Kidney (tissue), 14 donors: ENCODE measurements around the gene NR1H2. TPM values are rescaled to one million over a fixed set of nuclear protein-coding genes. Genes with fewer than 3 reads are reported as not detected.
"Not testable (repeated sequence)": the region's sequence is repeated elsewhere in the genome, so short reads cannot be mapped to it uniquely, and the experiment has no call there.

Experiments
- DNase-seq, 5 donors: peaks; one replicate each; pipeline ENCODE4 v3.0.0-alpha.2; 2013 to 2020
- FAIRE-seq: peaks from 2 replicates; lab custom pipeline; 2012; peaks lifted over from hg19 to GRCh38; lab: Jason Lieb, UNC
- H3K27ac ChIP-seq, 2 donors: one replicate each; pipeline ENCODE4 v1.7.0; 2013; ENCODE audit warnings: low read depth in 2 of 2, low read length in 2 of 2, inconsistent platforms in 1 of 2
- H3K27me3 ChIP-seq: one replicate; pipeline ENCODE4 v1.7.1; 2013; ENCODE audit warnings: low read length, inconsistent platforms; ENCODE audit not compliant: control insufficient read depth, insufficient read depth
- H3K36me3 ChIP-seq, 3 donors: one replicate each; pipeline versions ENCODE4 v1.7.0 to v1.7.1; 2013; ENCODE audit warnings: low read length in 3 of 3, control low read depth in 1 of 3, inconsistent platforms in 1 of 3; ENCODE audit not compliant: insufficient read depth in 3 of 3, control insufficient read depth in 2 of 3
- H3K4me1 ChIP-seq, 3 donors: one replicate each; pipeline versions ENCODE4 v1.7.0 to v1.7.1; 2013; ENCODE audit warnings: low read length in 3 of 3, inconsistent platforms in 1 of 3, low read depth in 1 of 3; ENCODE audit not compliant: control insufficient read depth in 2 of 3, insufficient read depth in 2 of 3
- H3K4me3 ChIP-seq, 3 donors: one replicate each; pipeline versions ENCODE4 v1.7.0 to v1.8.1; 2013; ENCODE audit warnings: low read length in 3 of 3, control low read depth in 1 of 3, inconsistent platforms in 1 of 3
- H3K9ac ChIP-seq, 3 donors: one replicate each; pipeline versions ENCODE4 v1.7.0 to v1.7.1; 2013; ENCODE audit warnings: low read length in 3 of 3, control low read depth in 1 of 3, inconsistent platforms in 1 of 3
- H3K9me3 ChIP-seq, 3 donors: one replicate each; pipeline versions ENCODE4 v1.7.0 to v1.7.1; 2013; ENCODE audit warnings: low read length in 3 of 3, control low read depth in 1 of 3, inconsistent platforms in 1 of 3; ENCODE audit not compliant: control insufficient read depth in 2 of 3, insufficient read depth in 1 of 3
- CTCF ChIP-seq: IDR thresholded peaks from 3 replicates; pipeline ENCODE4 v1.5.1; 2012; ENCODE audit warnings: mild to moderate bottlenecking, moderate library complexity, borderline replicate concordance; ENCODE audit not compliant: insufficient read depth; ENCODE audit errors: extremely low read depth
- intact Hi-C: fragments of 100-400 bp; cut with DNase I; formaldehyde crosslinking; loops from one replicate; pipeline ENCODE4 v1.11.1; 2022
- polyA plus RNA-seq: library from polyadenylated mRNA; stranded (reverse); fragments of 350-450 nt; fragmentation: Illumina TruSeq; extraction: RNeasy Lipid Tissue Mini Kit (QIAGEN cat#74804); gene quantifications from one replicate; pipeline ENCODE4 v1.2.3, GENCODE V29; 2014; ENCODE audit warnings: low read depth, low replicate concordance; ENCODE audit not compliant: insufficient read depth
- total RNA-seq: library from RNA; stranded (reverse); fragmentation: NEBNext Ultra II Directional; extraction: Animal tissue kit (Norgen Biotek cat#: 25700); gene quantifications from one replicate; pipeline ENCODE4 v1.2.1, GENCODE V29; 2021
- donor health status: control.
- donor health status: control.
- donor health status: control.
- donor health status: control.
- donor health status: control.
- donor health status: DM: yes; HTN: yes; CAD: no.
- donor health status: Normal renal cell carcinoma (clear cell type).

Gene NR1H2
- total and polyA plus RNA-seq, 2 donors from 2014 or later: 59.7 to 80.4 TPM

GRCh38 chr19:50329146-50329925 lies 46.9 kb upstream of the NR1H2 start, which contains the start of gene KCNC3:
Gene KCNC3 (minus strand): TSS chr19:50329377. CDS start chr19:50329082, 295 bp downstream.
- Histone ChIP-seq H3K4me3 (peak within 1 kb of the TSS; percentile 74 to 81 (median 79)), H3K27me3 (peaks cover 9% of the 10 kb centered on the region), H3K4me1 (peaks cover 0 to 31% (median 0%) of the 10 kb centered on the region in 3 donors), H3K27ac (peak within 1 kb of the TSS; percentile 70 to 84), H3K9me3 (no peaks in the 10 kb centered on the region), H3K36me3 (no peaks in the 10 kb centered on the region), H3K9ac (peak within 1 kb of the TSS in 1 of 3 donors; percentile 35)
- intact Hi-C loops: no loop called here
- FAIRE-seq: peak; percentile 97
- no peak for TF ChIP-seq CTCF
- DNase-seq: peak; percentile 100

GRCh38 chr19:50329926-50330294 lies 46.3 kb upstream of the NR1H2 start:
- peaks cover 0 to 31% (median 0%) of the 10 kb centered on the region in 3 donors for H3K4me1 ChIP-seq
- peak in 1 of 5 donors; percentile 79 for DNase-seq
- intact Hi-C loops, FAIRE-seq, H3K9me3 ChIP-seq, H3K36me3 ChIP-seq, H3K27me3 ChIP-seq: not testable (repeated sequence)
- peak overlapping the region in 1 of 3 donors; percentile 23 for H3K9ac ChIP-seq
- H3K4me3 ChIP-seq: peak overlapping the region; percentile 74 to 81 (median 79)
- H3K27ac ChIP-seq: peak overlapping the region; percentile 70 to 77

DNA sequence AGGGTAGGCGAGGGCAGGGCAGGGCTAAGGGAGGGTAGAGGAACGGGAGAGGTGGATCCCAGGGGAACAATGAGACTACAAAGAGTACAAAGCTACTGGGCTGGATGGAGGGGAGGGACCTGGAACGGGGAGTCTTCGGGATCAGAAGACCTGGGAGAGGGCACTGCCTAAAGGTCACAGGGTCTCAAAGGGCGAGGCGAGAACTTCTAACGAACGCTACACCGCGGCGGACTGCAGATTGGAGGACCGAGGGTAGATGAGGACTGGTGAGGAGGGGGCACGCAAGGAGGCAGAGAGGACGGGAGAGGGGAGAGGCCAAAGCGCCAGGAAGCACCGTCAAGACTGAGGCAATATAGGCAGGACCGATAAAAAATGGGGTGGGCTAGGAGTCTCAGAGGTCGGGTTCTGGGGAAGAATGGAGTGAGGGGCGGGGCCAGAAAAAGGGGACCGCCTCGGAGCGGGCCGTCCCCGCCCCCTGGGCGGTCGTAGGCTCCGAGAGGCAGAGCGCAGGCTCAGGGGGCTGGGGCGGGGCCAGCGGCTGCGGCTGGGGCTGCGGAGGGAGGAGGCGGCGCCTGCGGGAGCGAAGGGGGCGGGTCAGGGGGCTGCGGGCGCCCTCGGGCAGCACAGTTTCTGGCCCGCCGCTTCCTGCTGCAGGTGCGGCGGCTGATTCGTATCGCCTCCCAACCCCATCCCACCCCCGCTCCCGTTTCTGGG lies 45.7 kb upstream of the NR1H2 start:
- Histone ChIP-seq H3K9ac (peak overlapping the region; percentile 35 to 91 (median 55)), H3K9me3 (no peaks in the 10 kb centered on the region), H3K36me3 (no peaks in the 10 kb centered on the region), H3K27me3 (peaks cover 9% of the 10 kb centered on the region), H3K4me3 (peak overlapping the region; percentile 63 to 81 (median 79)), H3K27ac (peak overlapping the region; percentile 84 to 89), H3K4me1 (peaks cover 0 to 31% (median 0%) of the 10 kb centered on the region in 3 donors)
- TF ChIP-seq CTCF: no peak
- intact Hi-C loops: no loop called here
- DNase-seq (peak; percentile 94 to 97 (median 96)), FAIRE-seq (no peak)
